ENCODE measurements around the gene MS4A5.

DNA sequence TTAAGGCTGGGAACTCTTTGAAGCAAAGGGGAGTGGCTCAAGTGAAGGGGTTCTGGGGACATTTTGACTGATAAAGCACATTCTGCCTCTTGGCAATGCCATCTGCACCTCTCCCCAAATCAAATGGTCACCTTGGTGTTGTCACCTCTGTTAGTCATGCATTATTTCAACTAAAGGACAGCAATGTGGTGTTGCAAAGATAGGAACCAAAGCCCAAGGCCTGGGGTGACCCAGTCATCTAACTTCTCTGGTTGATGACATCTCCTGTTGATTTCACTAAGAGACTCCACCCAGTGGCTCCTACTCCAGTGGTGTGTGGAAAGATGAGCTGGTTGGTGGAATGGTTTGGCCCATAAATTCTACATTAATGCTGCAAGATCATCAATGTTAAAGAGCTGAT lies 18.5 kb downstream of the MS4A5 start:
- no peak for TF ChIP-seq EZH2 (IDR thresholded peaks at IDR 0.05; ENCODE audit: insufficient read depth, low read length)
- TF ChIP-seq, protein P1, sequence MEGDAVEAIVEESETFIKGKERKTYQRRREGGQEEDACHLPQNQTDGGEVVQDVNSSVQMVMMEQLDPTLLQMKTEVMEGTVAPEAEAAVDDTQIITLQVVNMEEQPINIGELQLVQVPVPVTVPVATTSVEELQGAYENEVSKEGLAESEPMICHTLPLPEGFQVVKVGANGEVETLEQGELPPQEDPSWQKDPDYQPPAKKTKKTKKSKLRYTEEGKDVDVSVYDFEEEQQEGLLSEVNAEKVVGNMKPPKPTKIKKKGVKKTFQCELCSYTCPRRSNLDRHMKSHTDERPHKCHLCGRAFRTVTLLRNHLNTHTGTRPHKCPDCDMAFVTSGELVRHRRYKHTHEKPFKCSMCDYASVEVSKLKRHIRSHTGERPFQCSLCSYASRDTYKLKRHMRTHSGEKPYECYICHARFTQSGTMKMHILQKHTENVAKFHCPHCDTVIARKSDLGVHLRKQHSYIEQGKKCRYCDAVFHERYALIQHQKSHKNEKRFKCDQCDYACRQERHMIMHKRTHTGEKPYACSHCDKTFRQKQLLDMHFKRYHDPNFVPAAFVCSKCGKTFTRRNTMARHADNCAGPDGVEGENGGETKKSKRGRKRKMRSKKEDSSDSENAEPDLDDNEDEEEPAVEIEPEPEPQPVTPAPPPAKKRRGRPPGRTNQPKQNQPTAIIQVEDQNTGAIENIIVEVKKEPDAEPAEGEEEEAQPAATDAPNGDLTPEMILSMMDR (IDR thresholded peaks at IDR 0.05; ENCODE audit: insufficient read depth, low read depth, low read length) = no peak
